ENCODE data around the gene SLC28A1. TPM values are rescaled to one million over a fixed set of nuclear protein-coding genes. Genes with fewer than 3 reads are reported as not detected.

Gene SLC28A1
- total RNA-seq, 2 experiments from 2014 or later, result not detected

DNA sequence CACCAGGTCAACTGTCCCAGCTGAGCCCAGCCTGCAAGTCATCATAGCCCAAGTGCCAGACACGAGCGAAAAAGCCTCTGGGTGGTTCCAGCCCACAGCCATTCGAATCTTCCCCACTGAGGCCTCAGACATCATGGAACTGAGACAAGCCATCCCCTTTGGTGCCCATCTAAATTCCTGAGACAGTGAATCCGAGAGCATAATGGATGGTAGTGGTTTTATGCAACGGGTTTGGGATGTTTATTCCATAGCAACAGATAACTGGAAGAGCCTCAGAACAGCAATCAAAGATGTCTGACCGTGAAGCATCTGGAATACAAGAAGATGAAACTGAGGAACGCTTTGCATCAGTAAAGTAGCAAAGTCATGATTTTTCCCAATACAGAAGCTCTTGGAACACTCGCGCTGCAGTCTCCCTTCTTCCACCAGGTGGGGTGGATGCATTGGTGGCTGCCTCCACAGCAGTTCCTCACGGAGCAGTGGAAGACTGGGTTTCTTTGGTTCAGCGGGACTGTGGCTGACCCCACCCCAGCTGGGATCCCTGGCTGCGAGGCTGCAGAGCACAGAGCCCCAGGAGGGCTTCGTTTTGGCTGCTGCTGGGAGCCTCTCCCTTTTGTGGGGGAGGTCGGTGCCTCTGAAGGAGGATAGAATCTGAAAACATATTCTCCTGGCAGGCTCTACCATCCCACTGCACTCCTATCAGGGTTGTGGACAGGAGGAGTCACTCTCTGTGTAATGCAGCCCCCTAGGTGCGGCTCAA, 70.8 kb downstream of the SLC28A1 start:
- no peak overlapping the region for H2AFZ ChIP-seq (ENCODE audit: low read length)
- ChIA-PET CTCF (ENCODE audit: unreplicated experiment) (no interaction called here), POLR2A (no interaction called here)
- no peaks in the 10 kb centered on the region for H3K79me2 ChIP-seq (ENCODE audit: insufficient read depth, low read depth, low read length)
- H4K20me1 ChIP-seq (ENCODE audit: insufficient read depth, low read length), result no peaks in the 10 kb centered on the region
- no peaks in the 10 kb centered on the region for H3K9me3 ChIP-seq (ENCODE audit: low read length)
- H3K4me1 ChIP-seq (ENCODE audit: insufficient read depth, low read length, poor library complexity, severe bottlenecking), result peaks cover 7% of the 10 kb centered on the region
- H3K4me3 ChIP-seq (ENCODE audit: low read depth, low read length, poor library complexity, severe bottlenecking), result no peak overlapping the region
- intact Hi-C loops (cut with micrococcal nuclease; ENCODE audit: unreplicated experiment), result no loop called here
- peak; percentile 30 for DNase-seq (ENCODE audit: low spot score)
- no TSS peak for BruUV-seq (replicated peaks)
- H3K9me2 ChIP-seq (ENCODE audit: insufficient read depth, low read length), result no peaks in the 10 kb centered on the region
- TF ChIP-seq EZH2phosphoT487 (IDR thresholded peaks at IDR 0.05; ENCODE audit: borderline replicate concordance, low read depth, low read length), result no peak
- TF ChIP-seq, protein P1, sequence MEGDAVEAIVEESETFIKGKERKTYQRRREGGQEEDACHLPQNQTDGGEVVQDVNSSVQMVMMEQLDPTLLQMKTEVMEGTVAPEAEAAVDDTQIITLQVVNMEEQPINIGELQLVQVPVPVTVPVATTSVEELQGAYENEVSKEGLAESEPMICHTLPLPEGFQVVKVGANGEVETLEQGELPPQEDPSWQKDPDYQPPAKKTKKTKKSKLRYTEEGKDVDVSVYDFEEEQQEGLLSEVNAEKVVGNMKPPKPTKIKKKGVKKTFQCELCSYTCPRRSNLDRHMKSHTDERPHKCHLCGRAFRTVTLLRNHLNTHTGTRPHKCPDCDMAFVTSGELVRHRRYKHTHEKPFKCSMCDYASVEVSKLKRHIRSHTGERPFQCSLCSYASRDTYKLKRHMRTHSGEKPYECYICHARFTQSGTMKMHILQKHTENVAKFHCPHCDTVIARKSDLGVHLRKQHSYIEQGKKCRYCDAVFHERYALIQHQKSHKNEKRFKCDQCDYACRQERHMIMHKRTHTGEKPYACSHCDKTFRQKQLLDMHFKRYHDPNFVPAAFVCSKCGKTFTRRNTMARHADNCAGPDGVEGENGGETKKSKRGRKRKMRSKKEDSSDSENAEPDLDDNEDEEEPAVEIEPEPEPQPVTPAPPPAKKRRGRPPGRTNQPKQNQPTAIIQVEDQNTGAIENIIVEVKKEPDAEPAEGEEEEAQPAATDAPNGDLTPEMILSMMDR (conservative IDR thresholded peaks at IDR 0.05; ENCODE audit: low read length), result peak; percentile 67
- H3K27ac ChIP-seq (ENCODE audit: low read depth, low read length, poor library complexity, severe bottlenecking), result no peak overlapping the region
- H3K4me2 ChIP-seq (ENCODE audit: low read length), result no peak overlapping the region
- H3K36me3 ChIP-seq (ENCODE audit: insufficient read depth, low read length), result no peaks in the 10 kb centered on the region

DNA sequence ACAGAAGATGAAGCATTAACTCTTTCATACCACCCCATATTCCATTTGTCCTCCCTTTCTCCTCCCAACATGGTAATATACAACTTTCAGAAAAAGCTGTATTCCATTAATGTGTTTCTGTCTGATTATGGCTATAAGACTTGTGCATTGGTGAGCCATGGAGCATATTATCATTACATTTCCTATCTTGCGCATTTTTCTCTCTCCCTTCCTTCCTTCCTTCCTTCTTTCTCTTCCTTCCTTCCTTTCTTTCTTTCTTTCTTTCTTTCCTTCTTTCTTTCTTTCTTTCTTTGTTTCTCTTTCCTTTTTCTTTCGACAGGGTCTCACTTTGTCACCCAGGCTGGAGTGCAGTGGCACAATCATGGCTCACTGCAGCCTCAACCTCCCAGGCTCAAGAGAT, 71.7 kb downstream of the SLC28A1 start:
- H2AFZ ChIP-seq (ENCODE audit: low read length), result no peak overlapping the region
- H3K4me1 ChIP-seq (ENCODE audit: insufficient read depth, low read length, poor library complexity, severe bottlenecking), result peaks cover 7% of the 10 kb centered on the region
- H3K27ac ChIP-seq (ENCODE audit: low read depth, low read length, poor library complexity, severe bottlenecking), result no peak overlapping the region
- no peak overlapping the region for H3K4me3 ChIP-seq (ENCODE audit: low read depth, low read length, poor library complexity, severe bottlenecking)
- intact Hi-C loops (cut with micrococcal nuclease; ENCODE audit: unreplicated experiment), result no loop called here
- TF ChIP-seq, protein P1 (conservative IDR thresholded peaks at IDR 0.05; ENCODE audit: low read length), result no peak
- TF ChIP-seq EZH2phosphoT487 (IDR thresholded peaks at IDR 0.05; ENCODE audit: borderline replicate concordance, low read depth, low read length), result no peak
- no peaks in the 10 kb centered on the region for H3K79me2 ChIP-seq (ENCODE audit: insufficient read depth, low read depth, low read length)
- H3K9me3 ChIP-seq (ENCODE audit: low read length), result no peaks in the 10 kb centered on the region
- H4K20me1 ChIP-seq (ENCODE audit: insufficient read depth, low read length), result no peaks in the 10 kb centered on the region
- H3K4me2 ChIP-seq (ENCODE audit: low read length), result no peak overlapping the region
- no peak for DNase-seq (ENCODE audit: low spot score)
- BruUV-seq (replicated peaks), result no TSS peak
- POLR2A ChIA-PET, result interaction anchor here (0.8 kb wide), 1 partner anchor 213 kb away, joined by 3 read pairs; no protein-coding TSS in a partner anchor
- CTCF ChIA-PET (ENCODE audit: unreplicated experiment), result no interaction called here
- no peaks in the 10 kb centered on the region for H3K36me3 ChIP-seq (ENCODE audit: insufficient read depth, low read length)
- no peaks in the 10 kb centered on the region for H3K9me2 ChIP-seq (ENCODE audit: insufficient read depth, low read length)

DNA sequence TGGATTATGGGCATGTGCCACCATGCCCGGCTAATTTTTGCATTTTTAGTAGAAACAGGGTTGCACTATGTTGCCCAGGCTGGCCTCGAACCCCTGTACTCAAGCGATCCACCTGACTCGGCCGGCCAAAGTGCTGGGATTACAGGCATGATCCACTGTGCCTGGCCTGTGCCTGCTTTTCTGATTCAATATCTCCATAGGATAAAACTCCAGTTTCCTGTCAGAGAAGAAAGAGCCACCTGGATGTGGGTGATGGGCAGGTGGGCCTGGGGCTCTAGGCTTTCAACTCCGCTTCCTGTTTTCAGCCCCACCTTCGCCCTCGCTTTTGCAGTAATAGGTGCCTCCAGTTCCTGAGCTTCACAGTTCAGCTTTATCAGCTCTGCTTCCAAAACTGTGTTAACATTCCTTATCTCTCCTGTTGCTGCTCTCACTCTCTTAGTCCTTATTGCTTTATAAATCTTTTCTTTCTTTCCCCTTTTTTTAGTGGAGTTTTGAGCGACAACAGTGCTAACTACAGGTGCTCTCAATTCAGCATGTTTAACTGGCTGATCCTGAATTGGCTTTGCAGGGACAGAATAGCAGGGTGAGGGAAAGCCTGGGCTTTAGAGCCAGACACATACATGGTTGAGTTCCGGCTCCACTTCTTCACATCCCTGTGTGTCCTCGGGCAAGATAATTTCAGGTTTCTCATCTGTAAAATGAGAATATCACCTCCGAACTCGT, 76.1 kb downstream of the SLC28A1 start:
- Histone ChIP-seq H3K36me3 (ENCODE audit: insufficient read depth, low read length) (no peaks in the 10 kb centered on the region), H3K79me2 (ENCODE audit: insufficient read depth, low read depth, low read length) (no peaks in the 10 kb centered on the region), H3K9me2 (ENCODE audit: insufficient read depth, low read length) (no peaks in the 10 kb centered on the region), H3K4me3 (ENCODE audit: low read depth, low read length, poor library complexity, severe bottlenecking) (no peak overlapping the region), H3K4me2 (ENCODE audit: low read length) (no peak overlapping the region), H3K9me3 (ENCODE audit: low read length) (no peaks in the 10 kb centered on the region), H2AFZ (ENCODE audit: low read length) (no peak overlapping the region), H4K20me1 (ENCODE audit: insufficient read depth, low read length) (no peaks in the 10 kb centered on the region), H3K27ac (ENCODE audit: low read depth, low read length, poor library complexity, severe bottlenecking) (no peak overlapping the region), H3K4me1 (ENCODE audit: insufficient read depth, low read length, poor library complexity, severe bottlenecking) (peaks cover 7% of the 10 kb centered on the region)
- intact Hi-C loops (cut with micrococcal nuclease; ENCODE audit: unreplicated experiment), result no loop called here
- ChIA-PET CTCF (ENCODE audit: unreplicated experiment) (no interaction called here), POLR2A (no interaction called here)
- TF ChIP-seq, protein P1 (conservative IDR thresholded peaks at IDR 0.05; ENCODE audit: low read length), result no peak
- TF ChIP-seq EZH2phosphoT487 (IDR thresholded peaks at IDR 0.05; ENCODE audit: borderline replicate concordance, low read depth, low read length), result no peak
- no TSS peak for BruUV-seq (replicated peaks)
- DNase-seq (ENCODE audit: low spot score), result no peak

Data from OCI-LY7 (cell line).